Stimulated activated CD4-positive, alpha-beta T cell treated with anti-CD3 and anti-CD28 coated beads, Interleukin-15, amount 100 ng/mL, for 1 hour (primary cell): Measurements from ENCODE around the gene CDIP1.

Experiments used
- DNase-seq, 2 donors: peaks; one replicate each; pipeline ENCODE4 v3.0.0-alpha.2; 2020; ENCODE audit warnings: low read depth in 1 of 2, low spot score in 1 of 2

The CDIP1 gene

DNA sequence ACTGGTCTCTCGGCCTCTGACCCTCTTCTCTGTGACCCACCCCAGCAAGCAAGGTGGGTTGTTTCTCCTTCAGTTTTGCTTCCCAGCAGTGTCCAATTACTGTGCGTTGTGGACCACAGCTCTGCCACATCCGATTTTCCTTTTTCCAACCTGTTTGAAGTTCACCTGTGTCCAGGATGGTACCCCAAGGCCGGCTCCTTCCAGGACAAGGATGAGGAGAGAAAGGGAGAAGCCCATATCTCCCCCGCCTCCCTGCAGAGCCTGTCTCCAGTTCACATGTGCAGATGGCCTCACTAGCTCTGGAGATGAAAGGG, 77.7 kb downstream of the CDIP1 start:
- DNase-seq = no peak
